GM20431 (cell line): Measurements from ENCODE around the gene STYK1.

ENCODE experiments used
- in situ Hi-C: fragments of 300-500 bp; cut with MseI, MboI; formaldehyde crosslinking; loops from one replicate; pipeline ENCODE4 v1.15.0; 2020; ENCODE audit warnings: low sequenced_read_pairs; ENCODE audit not compliant: unreplicated experiment

Gene STYK1

GRCh38 chr12:10673659-10674384, at the start of gene STYK1:
Gene STYK1, minus strand, starts transcription at chr12:10674052. Its CDS starts 39,434 bp downstream, at chr12:10634618.
- in situ Hi-C loops = no loop called here

GRCh38 chr12:10722905-10723746, 49.3 kb upstream of the STYK1 start, which contains the start of gene YBX3:
Gene YBX3, minus strand, starts transcription at chr12:10723323. Its CDS starts 212 bp downstream, at chr12:10723111.
- in situ Hi-C loops = no loop called here

GRCh38 chr12:10722502-10722904, 48.7 kb upstream of the STYK1 start:
- in situ Hi-C loops = no loop called here

GRCh38 chr12:10721651-10722501, 48.0 kb upstream of the STYK1 start:
- in situ Hi-C loops = no loop called here

- in situ Hi-C loops = no loop called here
These were observed 47.3 kb upstream of the STYK1 start for GRCh38 chr12:10720974-10721650.

GRCh38 chr12:10719482-10719881, 45.6 kb upstream of the STYK1 start:
- in situ Hi-C loops = no loop called here

GRCh38 chr12:10718279-10718821, 44.5 kb upstream of the STYK1 start:
- in situ Hi-C loops = no loop called here

- in situ Hi-C loops = no loop called here
These were observed 43.6 kb upstream of the STYK1 start for GRCh38 chr12:10717410-10717809.

GRCh38 chr12:10716704-10717315, 43.0 kb upstream of the STYK1 start:
- in situ Hi-C loops = no loop called here

- in situ Hi-C loops = no loop called here
These were observed 42.4 kb upstream of the STYK1 start for GRCh38 chr12:10716277-10716676.

- in situ Hi-C loops = no loop called here
These were observed 41.6 kb upstream of the STYK1 start for GRCh38 chr12:10715491-10715890.

GRCh38 chr12:10709808-10710207, 36.0 kb upstream of the STYK1 start:
- in situ Hi-C loops = no loop called here

GRCh38 chr12:10708862-10709261, 35.0 kb upstream of the STYK1 start:
- in situ Hi-C loops = no loop called here

GRCh38 chr12:10705655-10706054, 31.8 kb upstream of the STYK1 start:
- in situ Hi-C loops = no loop called here

GRCh38 chr12:10701843-10702242, 28.0 kb upstream of the STYK1 start:
- in situ Hi-C loops = no loop called here

- in situ Hi-C loops = no loop called here
These were observed 27.4 kb upstream of the STYK1 start for GRCh38 chr12:10701131-10701681.

- in situ Hi-C loops = no loop called here
These were observed 26.7 kb upstream of the STYK1 start for GRCh38 chr12:10700581-10700980.

- in situ Hi-C loops = no loop called here
These were observed 24.0 kb upstream of the STYK1 start for GRCh38 chr12:10697862-10698261.

GRCh38 chr12:10697156-10697555, 23.3 kb upstream of the STYK1 start:
- in situ Hi-C loops = no loop called here
